HG02623 (cell line): ENCODE measurements around the gene CYYR1.

Experiments
- ATAC-seq: cut with Tn5 transposase; IDR thresholded peaks from one replicate; pipeline ENCODE4 v1.9.1; 2021; ENCODE audit warnings: moderate library complexity; ENCODE audit not compliant: unreplicated experiment

Gene CYYR1

DNA sequence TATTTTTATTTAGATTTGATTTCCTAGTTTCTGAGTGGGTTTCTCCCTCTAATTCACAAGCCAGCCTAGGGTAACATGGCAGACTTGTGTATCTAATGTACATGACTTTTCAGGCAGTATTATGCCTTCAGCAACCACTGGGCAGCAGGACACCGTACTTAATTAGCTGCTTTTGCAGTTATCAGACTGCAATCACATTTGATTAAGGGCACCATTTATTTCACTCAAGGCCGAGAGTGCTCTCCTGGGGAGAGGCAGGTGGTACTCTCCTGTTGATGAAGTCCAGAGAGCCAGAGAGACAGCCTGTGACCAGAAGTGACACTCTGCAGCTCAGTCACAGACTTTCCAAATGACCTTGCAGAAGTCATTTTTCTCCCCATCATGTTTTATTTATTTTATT, 18.7 kb downstream of the CYYR1 start:
- no peak for ATAC-seq

DNA sequence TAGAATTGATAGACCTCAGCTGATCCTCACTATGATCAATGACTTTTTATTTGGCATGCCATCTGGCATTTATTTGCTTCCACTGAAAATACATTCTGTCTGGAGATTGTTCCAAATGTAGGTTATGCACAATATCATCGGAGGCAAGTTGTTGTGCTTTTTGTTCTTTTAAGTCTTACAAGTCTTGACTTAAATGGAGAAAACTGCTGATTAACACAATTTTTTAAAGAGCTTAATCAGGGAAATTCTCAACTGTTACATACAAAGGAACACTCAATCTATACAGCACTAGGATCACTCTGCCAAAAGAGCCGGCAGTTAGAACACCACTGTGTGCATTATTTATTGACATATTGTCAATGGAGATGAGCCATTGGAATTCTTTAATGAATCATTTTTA, 19.2 kb downstream of the CYYR1 start:
- ATAC-seq, result no peak

DNA sequence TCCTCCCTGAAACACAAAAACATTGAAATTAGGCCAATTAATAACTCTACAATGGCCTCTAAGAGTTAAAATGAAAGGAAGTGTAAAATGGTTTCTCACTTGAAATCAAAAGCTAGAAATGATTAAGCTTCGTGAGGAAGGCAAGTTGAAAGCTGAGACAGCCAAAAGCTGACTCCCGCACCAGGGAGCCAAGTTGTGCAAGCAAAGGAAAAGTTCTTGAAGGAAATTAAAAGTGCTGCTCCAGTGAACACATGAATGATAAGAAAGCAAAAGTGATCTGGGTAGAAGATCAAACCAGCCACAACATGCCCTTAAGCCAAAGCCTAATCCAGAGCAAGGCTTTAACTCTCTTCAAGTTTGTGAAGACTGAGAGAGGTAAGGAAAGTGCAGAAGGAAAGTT, 22.8 kb downstream of the CYYR1 start:
- ATAC-seq, result no peak

DNA sequence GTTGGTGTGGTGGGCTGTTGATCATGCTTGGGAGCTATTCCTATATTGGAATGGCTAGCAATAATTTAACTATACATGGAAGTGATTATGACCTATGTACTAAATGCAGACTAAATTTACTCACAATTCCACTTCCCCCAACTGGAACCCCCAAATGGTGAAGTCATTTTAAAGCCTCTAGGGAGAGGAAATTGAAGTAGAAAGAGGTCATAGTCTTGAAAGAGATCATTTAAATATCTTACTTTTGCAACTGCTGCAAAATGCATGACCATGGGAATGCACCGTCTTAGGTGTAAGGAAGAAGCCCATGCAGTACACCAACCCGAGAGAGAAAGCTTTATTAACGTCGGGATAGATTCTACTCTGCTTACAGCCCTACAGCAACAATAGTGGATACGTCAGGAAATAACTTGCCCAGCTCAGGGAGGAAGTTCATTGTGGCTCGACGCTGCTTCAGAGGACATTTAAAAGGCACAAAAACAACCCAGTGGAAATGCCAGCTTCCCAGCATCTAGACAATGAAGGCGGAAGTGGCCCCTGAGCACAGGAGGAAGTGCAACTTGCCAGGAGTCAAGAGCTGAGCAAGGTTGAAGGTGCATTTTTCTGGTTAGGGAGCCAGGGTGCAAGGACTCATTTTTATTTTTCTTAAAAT, 26.5 kb downstream of the CYYR1 start:
- no peak for ATAC-seq

DNA sequence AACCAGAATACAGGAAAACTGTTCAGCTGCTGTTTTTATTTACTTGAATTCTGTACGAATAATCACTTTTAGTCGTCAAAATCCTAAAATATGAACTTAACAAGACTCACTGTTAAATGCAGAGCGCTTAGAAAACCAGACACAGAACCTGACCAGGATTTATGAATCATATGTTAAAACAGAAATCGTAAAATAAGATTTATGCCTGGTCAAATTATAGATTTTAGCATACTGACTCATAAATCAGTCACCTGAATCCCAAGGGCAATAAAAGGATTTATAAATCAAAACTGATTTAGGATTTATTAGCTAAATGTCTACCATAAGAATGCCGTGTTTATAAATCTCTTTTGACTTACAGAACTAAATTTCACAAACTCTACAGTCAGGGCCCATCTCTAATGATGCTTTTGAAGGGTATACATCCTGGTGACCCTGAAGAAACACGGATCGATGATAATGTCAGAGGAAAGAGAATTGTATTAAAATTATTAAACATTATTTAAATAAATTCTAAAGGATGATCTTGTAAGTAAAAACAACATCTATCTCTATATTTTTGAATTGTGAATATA, 28.8 kb downstream of the CYYR1 start:
- no peak for ATAC-seq

DNA sequence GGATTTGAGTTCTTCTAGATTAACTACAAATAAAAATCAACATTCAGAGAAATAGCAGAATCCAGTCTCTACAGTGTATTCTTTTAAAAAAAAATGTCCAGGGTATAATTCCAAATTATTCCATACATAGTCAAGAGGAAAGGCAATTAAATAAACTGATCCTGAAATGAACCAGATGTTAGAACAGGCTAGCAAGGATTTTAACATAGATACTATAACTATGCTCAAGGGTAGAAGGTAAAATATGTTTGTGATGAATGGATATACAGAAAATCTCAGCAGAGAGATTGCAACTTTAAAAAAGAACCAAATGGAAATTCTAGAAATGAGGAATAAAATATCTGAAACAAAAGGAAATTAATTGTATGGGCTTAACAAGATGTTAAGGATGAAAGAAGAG, 32.4 kb downstream of the CYYR1 start:
- ATAC-seq, result no peak

DNA sequence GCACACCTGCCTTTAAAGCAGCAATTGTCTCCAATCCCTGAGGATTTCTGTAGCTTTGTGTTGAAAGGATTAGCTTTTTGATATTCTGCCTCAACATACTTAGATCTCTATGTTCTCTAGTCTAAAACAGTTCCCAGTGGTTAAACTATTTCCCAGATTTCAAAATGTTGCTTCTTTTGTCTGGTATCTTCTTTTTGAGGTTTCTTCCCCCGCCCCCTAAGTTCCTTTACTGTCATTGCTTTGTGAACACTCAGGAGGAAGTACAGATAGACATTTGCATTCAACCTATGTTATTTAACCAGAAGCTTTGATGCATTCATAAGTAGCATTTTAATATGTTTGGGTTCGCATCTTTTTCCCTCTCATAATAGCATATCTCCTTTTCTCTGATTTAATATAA, 33.5 kb downstream of the CYYR1 start:
- ATAC-seq, result no peak

DNA sequence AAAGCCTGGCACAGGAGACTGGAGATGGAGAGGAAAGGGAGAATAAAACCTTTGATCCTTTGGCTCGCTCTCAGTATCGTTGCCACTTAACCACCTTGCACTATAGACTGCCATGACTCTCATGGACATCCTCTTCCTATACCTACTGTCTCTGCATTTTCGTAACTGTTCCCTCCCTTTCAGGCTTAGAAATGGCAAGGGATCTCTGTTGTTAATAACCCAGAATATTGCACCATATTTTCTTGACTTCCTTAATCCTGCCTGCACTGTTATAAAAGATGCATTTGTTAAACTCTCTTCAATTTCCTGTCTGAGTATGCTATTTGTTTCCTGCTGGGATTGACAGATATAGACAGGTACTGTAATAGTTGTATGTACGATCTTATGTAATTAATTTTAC, 38.6 kb downstream of the CYYR1 start:
- ATAC-seq, result no peak

DNA sequence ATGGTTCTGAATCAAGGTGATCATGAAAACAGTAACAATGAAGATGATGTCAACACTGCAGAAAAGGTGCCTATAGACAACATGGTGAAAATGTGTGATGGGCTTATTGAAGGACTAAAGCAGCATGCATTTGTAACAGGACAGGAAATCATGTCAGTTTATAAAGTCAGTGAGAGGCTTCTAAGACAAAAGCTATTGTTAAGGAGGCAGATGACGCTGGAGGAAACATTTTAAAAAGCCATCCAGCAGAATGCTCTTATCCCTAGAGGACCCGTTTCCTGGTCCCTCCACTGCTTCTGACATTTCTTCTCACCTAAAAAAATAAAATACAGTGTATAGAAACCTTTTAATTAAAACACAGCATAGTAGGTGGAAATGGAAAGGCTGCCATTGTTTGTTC, 40.9 kb downstream of the CYYR1 start:
- no peak for ATAC-seq

DNA sequence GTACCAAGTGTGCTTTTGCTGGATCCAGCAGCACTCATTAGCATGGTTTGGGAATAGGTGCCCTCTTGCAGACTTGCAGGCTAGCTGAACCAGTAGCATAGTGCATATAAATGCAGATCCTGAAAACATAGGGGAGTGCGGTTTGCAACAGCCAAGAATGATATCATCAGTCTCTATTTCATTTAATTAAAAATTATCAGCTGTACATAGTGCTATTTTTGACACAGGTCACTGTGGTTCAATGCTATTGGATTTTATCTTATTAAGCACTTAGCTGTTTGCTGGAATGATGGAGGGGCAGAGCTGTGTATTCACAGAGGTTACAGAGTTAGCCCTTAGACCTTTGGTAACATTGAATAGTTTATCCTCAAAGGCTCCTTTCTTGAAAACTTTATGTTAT, 43.6 kb downstream of the CYYR1 start:
- ATAC-seq, result no peak

DNA sequence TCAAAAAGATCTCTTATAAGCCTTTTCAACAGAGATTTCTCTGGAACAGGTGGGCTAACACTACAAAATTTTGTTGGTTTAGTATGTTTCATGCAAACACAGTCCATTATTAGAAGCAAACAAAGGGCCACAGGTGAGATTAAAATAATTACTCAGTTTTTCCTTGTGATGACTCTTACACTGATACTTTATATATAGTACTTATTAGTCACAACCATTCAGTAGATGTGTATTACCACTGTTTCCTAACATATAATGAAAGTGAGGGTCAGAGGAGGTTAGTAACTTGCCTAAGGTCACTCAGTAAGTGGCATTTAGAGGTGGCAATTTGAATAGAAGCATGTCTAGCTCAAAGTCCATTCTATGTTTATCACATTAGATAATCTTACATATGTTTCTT, 44.2 kb downstream of the CYYR1 start:
- ATAC-seq, result no peak

DNA sequence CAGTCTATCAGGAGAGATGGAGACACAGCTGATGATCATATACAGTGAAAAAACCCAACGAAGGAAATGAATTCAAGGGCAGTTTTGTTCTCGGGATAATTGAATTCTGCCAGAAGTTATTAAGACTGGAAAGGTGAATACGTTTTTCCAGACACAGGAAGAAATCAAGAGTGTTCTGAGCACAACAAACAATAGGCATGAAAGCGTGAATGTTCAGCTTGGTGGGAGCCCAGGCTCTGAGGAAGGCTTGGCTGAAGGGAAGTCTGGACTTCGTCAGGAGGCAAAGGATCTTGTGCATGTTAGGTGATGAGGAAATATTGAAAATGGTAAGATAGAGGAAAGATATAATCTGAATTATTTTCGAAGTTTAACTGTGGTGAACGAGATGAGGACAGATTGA, 50.4 kb downstream of the CYYR1 start:
- no peak for ATAC-seq

DNA sequence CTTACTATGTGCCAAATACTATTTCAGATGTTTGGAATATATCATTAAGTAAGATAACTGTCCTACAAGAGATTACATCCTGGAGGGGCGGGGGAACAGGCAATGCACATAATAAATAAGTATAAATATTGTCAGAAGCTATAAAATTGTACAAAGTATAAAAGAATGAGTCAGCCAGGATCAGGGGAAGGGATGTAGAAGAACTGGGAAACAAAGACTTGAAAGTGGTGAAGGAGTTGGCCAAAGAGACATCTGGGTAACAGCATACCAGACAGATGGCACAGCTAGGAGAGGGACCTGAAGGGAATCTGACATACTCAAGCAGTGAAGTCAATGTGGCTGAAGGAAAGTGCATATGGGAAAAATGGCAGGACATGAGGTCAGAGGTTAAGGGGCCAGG, 53.9 kb downstream of the CYYR1 start:
- ATAC-seq, result no peak

DNA sequence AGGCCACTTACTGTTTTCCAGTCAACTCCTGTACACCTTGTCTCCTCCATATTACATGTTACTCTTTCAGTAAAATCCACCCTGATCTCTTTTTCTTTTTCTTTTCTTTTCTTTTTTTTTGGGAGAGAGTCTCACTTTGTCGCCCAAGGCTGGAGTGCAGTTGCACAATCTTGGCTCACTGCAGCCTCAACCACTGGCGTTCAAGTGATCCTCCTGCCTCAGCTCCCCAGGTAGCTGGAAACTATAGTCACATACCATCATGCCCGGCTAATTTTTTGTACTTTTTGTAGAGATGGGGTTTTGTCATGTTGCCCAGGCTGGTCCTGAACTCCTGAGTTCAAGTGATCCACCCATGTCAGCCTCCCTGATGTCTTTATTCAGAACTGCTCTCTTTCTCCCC, 57.8 kb downstream of the CYYR1 start:
- ATAC-seq, result no peak

DNA sequence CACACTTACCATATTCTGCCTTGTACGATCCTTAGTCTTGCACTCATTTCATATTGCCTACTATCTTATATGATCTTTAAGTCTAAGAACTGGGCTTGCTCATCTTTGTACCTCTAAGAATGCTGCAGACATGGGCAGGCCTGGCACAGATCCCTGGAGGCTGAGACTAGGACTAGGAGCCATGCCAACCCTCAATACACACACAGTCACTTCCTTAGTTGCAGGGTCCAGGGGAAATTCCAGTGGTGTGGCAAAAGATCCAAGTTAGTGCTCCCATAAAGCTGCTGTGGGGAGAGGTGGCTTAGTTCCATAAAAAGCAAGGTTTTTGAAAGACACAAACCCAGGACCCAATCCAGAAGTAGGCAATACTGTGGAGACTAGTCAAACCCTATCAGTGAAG, 59.9 kb downstream of the CYYR1 start:
- no peak for ATAC-seq

DNA sequence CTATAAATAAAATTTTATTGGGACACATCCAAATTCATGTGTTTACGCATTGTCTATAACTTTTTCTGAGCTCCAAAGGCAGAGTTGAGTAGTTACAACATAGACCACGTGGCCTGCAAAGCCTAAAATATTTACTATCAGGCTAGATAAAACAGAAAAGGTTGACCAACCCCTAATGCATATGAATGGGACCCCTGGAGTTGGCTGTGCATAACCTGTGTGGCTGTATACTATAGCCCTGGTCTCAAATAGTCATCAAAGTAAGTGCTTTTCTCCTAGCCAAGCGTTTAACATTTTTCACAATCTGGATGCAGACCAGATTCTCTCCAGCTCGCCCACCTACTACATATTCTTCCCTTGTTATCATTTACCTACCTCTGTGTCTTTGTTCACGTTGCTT, 60.4 kb downstream of the CYYR1 start:
- no peak for ATAC-seq

DNA sequence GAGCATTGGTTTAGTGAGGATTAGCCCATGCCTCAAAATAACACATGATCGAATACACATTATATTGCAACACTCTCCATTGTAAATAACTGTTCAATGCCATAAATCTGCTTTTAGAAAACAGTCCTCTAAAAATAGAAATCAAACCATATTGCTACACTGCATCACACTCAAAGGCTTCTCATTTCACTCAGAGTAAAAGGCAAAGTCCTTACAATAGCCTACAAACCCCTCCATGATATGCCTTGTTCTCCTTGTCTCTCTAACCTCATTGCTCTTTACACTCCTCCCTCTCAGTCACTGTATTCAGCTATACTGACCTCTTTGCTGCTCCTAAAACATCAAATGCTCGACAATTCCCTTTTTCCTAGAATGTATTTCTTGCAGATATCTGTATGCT, 64.2 kb downstream of the CYYR1 start:
- ATAC-seq, result no peak

DNA sequence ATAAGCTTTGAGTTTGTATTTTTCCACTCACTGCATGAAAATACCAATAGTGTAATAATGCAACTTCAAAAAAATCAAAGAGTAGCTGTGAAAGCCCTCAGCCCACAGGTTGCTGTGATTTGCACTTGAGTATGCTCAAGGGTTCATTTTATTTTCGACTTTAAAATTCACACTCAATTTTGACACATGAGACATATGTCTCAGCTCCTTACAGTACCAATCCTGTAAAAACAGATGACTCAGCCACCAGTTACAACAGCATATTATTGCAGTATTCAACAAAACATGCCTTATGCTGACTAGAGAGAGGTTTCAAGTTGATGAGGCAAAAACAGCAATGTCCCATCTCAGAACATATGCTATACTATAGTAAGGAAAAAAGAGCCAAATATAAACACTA, 66.1 kb downstream of the CYYR1 start:
- ATAC-seq, result no peak

DNA sequence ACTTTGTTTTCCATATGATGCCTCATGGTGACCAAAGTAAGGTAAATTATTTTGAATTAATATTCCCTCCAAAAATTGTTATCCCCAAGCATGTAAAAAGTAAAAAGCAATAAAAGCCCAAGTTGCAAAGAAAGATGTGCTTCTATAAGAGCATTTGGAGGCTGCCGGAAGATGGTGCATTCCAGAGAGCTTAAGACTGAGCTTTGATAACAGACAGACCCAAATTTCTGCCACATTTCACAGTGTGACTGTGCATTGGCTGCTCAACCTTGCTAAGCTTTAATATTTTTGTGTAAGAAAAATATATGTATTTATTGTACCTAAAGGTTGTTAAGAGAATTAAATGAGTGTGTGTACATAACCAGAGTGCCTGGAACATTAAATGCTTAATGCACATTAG, 67.9 kb downstream of the CYYR1 start:
- no peak for ATAC-seq

DNA sequence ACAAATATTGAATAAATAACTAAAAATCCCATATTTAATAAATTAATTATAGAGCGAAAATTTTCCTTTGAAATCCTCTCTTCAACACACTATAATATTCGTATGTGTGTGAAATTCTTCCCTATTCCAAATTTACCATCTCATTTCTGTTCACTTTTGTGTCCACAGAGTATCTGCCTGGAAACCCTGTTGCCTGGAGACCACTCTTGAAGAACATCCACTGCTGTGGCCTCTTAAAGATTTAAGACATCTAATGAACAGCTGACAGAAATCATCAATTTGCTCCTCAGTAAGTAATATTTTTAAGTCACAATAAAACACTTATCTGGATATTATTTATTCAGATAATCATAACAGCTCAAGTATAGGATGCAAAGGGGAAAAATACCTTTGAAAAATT, 69.7 kb downstream of the CYYR1 start:
- no peak for ATAC-seq

DNA sequence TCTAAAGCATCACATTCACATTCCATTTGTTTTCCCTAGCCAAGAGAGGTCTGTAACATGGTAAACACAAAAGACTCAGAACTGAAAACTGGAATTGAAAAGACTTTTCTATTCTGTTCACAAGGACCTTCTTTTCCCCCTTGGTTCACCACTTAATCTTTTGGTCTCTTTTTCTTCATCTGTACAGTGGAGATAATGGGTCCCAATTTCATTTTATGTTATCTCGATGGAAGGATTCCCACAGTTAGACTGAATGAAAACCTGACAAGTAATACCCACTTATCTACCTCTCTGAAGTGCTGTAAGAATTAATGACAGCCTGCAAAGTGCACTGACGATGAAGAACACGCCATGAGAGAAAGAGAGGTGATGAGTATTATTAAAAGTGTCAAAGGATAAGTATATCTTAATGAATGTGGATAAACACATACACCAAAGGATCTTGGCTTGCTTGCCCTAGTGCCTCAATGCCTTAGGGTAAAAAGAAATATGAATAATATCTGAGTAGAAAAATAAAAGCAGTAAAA, 71.5 kb downstream of the CYYR1 start:
- ATAC-seq, result no peak

DNA sequence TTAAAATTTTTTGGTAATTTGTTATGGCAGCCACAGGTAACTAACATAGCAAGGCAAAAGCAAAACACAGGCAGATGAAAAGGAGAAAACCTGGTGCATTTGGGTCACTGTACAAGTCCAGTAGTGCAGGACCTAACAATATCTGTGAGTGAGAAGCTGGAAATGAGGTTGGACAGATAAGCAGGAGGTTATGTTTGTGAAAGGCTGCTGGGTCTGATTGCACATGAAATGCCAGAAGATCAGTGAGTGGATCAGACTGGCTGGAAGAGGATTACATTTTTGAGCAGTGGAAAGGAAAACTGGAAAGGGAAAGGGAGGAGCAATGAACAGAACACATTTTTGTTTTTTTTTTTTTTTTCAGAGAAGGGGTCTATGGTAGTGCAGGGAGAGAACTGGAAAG, 73.6 kb downstream of the CYYR1 start:
- no peak for ATAC-seq

DNA sequence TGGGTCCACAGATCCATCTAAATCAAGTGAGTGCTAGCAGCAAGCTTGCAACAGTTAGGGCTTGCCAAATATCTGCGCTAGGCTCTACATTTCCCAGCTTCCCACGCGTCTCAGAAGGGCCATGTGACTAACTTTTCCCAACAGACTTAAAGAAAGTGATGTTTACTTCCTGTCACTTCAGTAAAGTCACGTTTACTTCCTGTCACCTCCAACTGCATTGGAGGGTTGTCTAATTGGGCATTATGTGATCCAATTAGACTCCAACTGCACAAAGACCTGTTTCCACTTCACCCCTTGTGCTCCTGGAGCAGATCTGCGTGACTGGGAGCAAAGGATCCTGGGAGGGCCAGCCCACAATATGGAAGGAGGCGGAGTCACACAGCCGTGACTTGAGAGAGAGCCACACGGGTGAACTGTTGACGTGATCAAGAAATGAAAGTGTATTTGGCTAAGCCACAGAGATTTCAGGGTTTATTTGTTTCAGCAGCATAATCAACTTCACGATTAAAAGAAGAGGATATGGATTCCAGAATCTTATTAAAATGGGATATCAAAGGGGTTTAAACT, 77.7 kb downstream of the CYYR1 start:
- ATAC-seq, result no peak
